22Rv1 (cell line): Measurements from ENCODE around the gene MAML3.
A peak's percentile ranks its signal among the peaks of the same experiment; 100 is the strongest.

ENCODE experiments used
- H3K27ac ChIP-seq: fragments of 450-650 bp; 2 replicates; pipeline ENCODE4 v1.5.1; 2017
- CTCF ChIP-seq: fragments of 450-650 bp; IDR thresholded peaks from 2 replicates; pipeline ENCODE4 v1.5.1; 2017; ENCODE audit warnings: mild to moderate bottlenecking
- ZFX ChIP-seq: fragments of 450-650 bp; IDR thresholded peaks from 2 replicates; pipeline ENCODE4 v1.6.1; 2017; ENCODE audit warnings: antibody characterized with exemption, borderline replicate concordance

The MAML3 gene

DNA sequence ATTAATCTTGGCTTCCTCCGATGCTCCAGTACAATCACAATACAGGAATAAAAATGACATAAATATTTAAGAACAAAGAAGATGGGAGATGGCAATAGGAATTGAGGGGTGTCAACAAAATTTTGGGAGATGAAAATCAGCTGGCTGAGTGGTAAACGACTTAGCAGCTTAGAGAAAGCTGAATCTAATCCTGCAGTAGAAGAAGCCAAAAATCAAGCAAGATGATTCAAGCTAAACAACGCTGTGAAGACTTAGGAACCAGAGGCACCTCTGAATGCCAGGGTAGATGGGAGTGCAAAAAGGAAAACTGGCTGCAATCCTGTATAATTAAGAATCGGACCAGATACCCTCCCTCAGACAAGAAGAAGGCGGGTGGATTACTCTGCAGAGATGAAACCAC lies 273.1 kb downstream of the MAML3 start:
- no peak for TF ChIP-seq CTCF

GRCh38 chr4:139878050-139878449 lies 275.9 kb downstream of the MAML3 start:
- no peak overlapping the region for H3K27ac ChIP-seq
- TF ChIP-seq CTCF: no peak
- TF ChIP-seq ZFX: no peak

More for the DNA sequence above, 273.1 kb downstream of the MAML3 start:
- H3K27ac ChIP-seq: no peak overlapping the region

DNA sequence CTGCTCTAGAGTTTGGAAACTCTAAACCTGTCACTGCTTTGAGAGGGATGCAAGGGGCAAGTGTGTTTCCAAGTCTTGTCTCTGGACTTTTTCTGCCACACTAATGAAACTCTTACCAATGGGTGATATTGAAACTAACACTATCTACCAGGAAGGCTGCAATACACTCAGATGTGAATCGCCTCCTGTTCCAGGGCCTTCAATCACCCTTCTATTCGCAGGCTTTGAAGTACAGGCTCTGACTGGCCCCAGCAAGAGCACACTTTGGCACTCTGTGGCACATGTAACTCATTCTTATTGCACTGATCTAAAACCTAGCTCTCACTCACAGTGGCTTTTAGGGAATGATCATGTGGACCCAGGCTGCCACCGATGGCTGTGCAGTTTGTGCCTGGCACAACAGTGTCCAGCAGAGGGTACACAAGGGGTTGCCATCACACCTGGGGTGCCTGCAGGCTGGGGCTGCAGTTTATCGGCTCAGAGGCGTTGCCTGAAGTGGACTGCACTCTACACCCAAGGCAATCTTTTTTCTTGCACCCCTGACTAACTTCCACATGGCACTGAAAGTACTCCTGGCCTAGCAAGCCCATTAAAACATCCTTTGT lies 277.5 kb downstream of the MAML3 start:
- H3K27ac ChIP-seq: peak overlapping the region; percentile 49
- TF ChIP-seq ZFX (no peak), CTCF (peak; percentile 7; the same call in 1 of the 2 replicates)

DNA sequence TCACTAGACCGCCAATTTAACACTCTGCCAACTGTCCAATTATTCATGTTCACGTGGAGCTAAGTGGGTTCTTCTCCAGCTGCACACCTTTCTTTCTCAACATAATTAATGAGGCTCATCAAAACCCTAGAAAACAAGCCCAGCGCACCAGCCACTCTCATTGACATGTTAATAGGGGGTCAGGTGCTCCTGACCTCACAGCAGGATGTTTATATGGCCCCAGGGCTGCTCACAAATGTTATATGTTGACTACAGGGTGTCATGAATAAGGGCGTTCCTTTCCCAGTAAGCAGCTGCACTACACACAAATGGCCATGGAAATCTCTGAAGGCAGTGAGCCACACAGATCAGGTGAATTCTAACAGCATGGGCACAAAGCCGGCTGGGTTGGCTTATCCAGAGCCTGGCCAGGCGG lies 278.6 kb downstream of the MAML3 start:
- H3K27ac ChIP-seq: no peak overlapping the region
- TF ChIP-seq ZFX (no peak), CTCF (no peak)

DNA sequence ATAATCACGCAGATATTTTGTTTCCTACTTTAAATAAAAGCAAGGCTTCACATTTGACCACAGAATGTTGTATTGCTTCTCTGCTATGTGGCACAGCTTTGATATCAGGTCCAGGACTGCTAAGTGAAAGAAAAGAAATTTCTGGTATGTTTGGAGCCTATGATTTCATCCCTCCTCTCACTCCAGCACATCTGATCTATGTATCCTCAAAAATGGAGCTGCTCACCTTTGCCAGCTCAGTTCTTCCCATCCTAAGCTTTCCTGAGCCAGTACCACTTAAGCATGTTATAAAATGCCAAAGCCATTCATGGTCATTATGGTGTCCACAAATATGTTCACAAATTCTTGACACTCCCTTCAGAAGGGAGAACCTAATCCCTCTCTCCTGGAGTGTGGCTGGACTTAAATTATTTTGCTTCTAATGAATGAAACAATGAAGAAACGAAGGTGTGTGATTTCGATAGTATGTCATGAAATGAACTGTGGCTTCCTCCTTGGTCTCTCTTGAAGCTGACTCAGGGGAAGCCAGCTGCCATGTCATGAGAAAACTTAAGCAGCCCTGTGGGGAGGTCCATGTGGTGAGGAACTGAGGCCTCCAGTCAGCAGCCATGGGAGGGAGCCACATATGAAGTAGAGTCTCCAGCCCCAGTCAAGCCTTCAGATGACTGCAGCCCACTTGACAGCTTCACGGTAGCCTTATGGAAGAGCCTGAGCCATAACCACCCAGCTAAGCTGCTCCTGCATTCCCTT lies 280.7 kb downstream of the MAML3 start:
- no peak overlapping the region for H3K27ac ChIP-seq

GRCh38 chr4:139872274-139872673 lies 281.7 kb downstream of the MAML3 start:
- TF ChIP-seq ZFX (no peak), CTCF (no peak)
- no peak overlapping the region for H3K27ac ChIP-seq

More for the DNA sequence above, 280.7 kb downstream of the MAML3 start:
- TF ChIP-seq CTCF: no peak
- no peak for TF ChIP-seq ZFX

- H3K27ac ChIP-seq: no peak overlapping the region
Measured at GRCh38 chr4:139869810-139870209, 284.2 kb downstream of the MAML3 start.

More at GRCh38 chr4:139869810-139870209, 284.2 kb downstream of the MAML3 start:
- TF ChIP-seq CTCF (no peak), ZFX (no peak)
